AG04450 (cell line): ENCODE measurements around the gene MAPRE3. TPM values are rescaled to one million over a fixed set of nuclear protein-coding genes. Genes with fewer than 3 reads are reported as not detected.

Source experiments
- CTCF ChIA-PET: fragments of 300-600, 350-600 bp; formaldehyde crosslinking; extraction: SDS; loops from one replicate; lab custom pipeline; 2022; ENCODE audit warnings: antibody characterized with exemption, inconsistent platforms; lab: Charles Lee
- POLR2A ChIA-PET: fragments of 350-600 bp; formaldehyde crosslinking; extraction: SDS; loops from one replicate; lab custom pipeline; 2021; ENCODE audit warnings: antibody characterized with exemption, inconsistent platforms; lab: Yijun Ruan, JAX
- DNase-seq: peaks from one replicate; pipeline ENCODE4 v3.0.0-alpha.2; 2011; ENCODE audit warnings: low read depth, low spot score
- H3K27ac ChIP-seq: one replicate; pipeline ENCODE4 v1.5.1; 2012; ENCODE audit warnings: low read depth, low read length, control low read depth
- H3K27me3 ChIP-seq: one replicate; pipeline ENCODE4 v1.6.0; 2012; ENCODE audit warnings: low read length; ENCODE audit not compliant: control insufficient read depth, insufficient read depth
- H3K4me3 ChIP-seq: 2 replicates; pipeline ENCODE4 v1.5.1; 2011; ENCODE audit warnings: mild to moderate bottlenecking, low read depth, low read length, control low read depth
- H3K9me3 ChIP-seq: 2 replicates; pipeline ENCODE4 v1.5.1; 2012; ENCODE audit warnings: low read length; ENCODE audit not compliant: control insufficient read depth, insufficient read depth
- polyA plus RNA-seq: library from polyadenylated mRNA; depleted of rRNA; stranded (reverse); fragments of >200 nt; gene quantifications from 2 replicates; pipeline ENCODE4 v1.2.3, GENCODE V29; 2011
- TF ChIP-seq, protein P1 (sequence below): IDR thresholded peaks from 2 replicates; pipeline ENCODE4 v1.5.1; 2011; ENCODE audit warnings: low read depth, low read length, control low read depth, inconsistent platforms

MAPRE3 gene
- polyA plus RNA-seq, 1 experiment, result 16.8 TPM

DNA sequence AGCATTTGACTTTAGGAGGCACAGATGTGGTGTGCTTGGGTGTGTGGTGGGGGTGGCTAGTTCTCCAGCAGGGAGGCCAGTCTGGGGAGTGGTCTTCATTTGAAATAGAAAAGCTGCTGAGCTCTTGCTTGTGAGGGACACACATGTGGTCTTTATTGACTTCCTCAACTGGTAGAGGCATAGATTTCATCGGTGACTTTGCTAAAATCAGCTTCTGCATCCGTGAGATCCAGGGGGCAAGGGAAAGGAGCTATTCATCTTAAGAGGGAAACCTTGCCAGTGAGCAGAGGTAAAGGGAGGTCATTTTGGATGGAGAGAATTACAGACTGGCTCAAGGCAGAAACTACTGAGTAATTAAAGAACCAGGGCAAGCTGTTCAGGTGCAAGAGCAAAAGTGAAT lies 4.7 kb downstream of the MAPRE3 start:
- POLR2A ChIA-PET, result interaction anchor here (0.6 kb wide), 1 partner anchor 20 kb away, joined by 6 read pairs; no protein-coding TSS in a partner anchor
- no peak overlapping the region for H3K27ac ChIP-seq

DNA sequence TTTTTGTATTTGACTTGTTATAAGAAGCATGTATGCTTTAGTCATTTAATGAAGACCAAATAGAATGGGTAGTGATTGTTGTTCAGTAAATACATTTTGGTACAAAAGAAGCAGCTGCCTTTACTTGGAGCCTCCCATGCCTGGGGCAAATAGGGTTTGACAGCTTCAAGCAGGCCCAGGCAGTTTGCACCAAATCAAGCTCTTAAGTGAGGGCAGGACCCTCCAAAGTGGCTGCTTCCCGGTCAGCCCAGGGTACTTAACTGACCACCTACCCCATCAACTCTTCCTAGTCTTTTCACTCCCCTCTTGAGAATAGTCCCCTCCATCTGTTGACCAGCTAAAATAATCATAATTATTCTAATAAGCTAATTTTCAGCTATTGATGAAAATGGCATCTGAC lies 5.2 kb downstream of the MAPRE3 start:
- Histone ChIP-seq H3K4me3 (no peak overlapping the region), H3K9me3 (no peaks in the 10 kb centered on the region), H3K27me3 (no peaks in the 10 kb centered on the region), H3K27ac (no peak overlapping the region)
- ChIA-PET POLR2A (no interaction called here), CTCF (interaction anchor here (1.1 to 1.9 kb wide), 3 partner anchors 14 to 130 kb away, joined by 3 to 16 read pairs (median 13); no protein-coding TSS in a partner anchor)
- DNase-seq, result no peak
- TF ChIP-seq, protein P1, sequence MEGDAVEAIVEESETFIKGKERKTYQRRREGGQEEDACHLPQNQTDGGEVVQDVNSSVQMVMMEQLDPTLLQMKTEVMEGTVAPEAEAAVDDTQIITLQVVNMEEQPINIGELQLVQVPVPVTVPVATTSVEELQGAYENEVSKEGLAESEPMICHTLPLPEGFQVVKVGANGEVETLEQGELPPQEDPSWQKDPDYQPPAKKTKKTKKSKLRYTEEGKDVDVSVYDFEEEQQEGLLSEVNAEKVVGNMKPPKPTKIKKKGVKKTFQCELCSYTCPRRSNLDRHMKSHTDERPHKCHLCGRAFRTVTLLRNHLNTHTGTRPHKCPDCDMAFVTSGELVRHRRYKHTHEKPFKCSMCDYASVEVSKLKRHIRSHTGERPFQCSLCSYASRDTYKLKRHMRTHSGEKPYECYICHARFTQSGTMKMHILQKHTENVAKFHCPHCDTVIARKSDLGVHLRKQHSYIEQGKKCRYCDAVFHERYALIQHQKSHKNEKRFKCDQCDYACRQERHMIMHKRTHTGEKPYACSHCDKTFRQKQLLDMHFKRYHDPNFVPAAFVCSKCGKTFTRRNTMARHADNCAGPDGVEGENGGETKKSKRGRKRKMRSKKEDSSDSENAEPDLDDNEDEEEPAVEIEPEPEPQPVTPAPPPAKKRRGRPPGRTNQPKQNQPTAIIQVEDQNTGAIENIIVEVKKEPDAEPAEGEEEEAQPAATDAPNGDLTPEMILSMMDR, result no peak

More for the DNA sequence above, 4.7 kb downstream of the MAPRE3 start:
- TF ChIP-seq, protein P1, result no peak
- Histone ChIP-seq H3K27me3 (no peaks in the 10 kb centered on the region), H3K4me3 (no peak overlapping the region), H3K9me3 (no peaks in the 10 kb centered on the region)
- DNase-seq, result no peak
- CTCF ChIA-PET, result interaction anchor here (1.8 to 1.9 kb wide), 2 partner anchors 13 to 41 kb away, joined by 13 to 16 read pairs; no protein-coding TSS in a partner anchor

DNA sequence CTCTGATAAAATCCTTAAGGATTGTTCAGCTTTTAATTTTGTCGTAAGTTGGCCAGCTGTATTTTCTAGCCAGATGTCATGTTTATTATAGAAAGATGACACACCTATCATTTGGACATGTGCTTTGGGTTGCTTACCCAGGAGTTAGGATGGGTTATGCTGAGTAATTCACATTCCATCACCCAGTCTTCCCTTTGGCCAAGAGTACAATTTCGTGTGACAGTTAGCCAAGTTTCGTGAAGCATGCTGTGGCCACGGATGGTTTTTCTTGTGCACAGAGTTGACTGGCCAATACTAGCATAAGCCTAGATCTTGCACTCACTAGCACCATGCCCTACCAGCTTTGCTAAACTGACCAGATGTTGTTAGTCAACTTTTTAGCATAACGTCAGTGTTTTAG lies 5.8 kb downstream of the MAPRE3 start:
- no peak for DNase-seq
- H3K27ac ChIP-seq, result no peak overlapping the region
- TF ChIP-seq, protein P1, result no peak
- H3K4me3 ChIP-seq, result no peak overlapping the region
- CTCF ChIA-PET, result interaction anchor here (1.1 to 1.9 kb wide), 3 partner anchors 14 to 130 kb away, joined by 3 to 16 read pairs (median 13); no protein-coding TSS in a partner anchor
- POLR2A ChIA-PET, result no interaction called here
- H3K27me3 ChIP-seq, result no peaks in the 10 kb centered on the region
- no peaks in the 10 kb centered on the region for H3K9me3 ChIP-seq

DNA sequence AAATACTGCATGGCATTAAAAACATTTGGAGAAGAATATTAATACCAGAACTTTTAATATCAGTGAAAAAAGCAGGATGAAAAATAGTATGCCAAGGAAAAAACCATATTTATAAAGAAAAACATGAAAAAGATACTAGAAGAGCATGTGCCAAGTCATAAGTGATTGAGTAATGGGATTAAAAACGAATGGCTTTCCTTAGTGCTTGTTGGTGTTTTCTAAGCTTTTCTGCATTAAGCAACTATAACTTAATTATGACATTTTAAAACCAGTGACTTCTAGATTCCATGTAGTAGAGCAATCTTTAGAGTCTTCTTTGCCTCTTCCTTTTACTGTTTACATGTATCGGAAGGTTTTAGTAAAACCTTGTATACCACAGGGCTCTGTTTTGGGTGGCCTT lies 6.6 kb downstream of the MAPRE3 start:
- TF ChIP-seq, protein P1, result no peak
- ChIA-PET POLR2A (no interaction called here), CTCF (interaction anchor here (0.7 kb wide), 1 partner anchor 15 kb away, joined by 3 read pairs; no protein-coding TSS in a partner anchor)
- no peak overlapping the region for H3K4me3 ChIP-seq
- H3K27me3 ChIP-seq, result no peaks in the 10 kb centered on the region
- DNase-seq, result no peak
- H3K9me3 ChIP-seq, result no peaks in the 10 kb centered on the region
- no peak overlapping the region for H3K27ac ChIP-seq

DNA sequence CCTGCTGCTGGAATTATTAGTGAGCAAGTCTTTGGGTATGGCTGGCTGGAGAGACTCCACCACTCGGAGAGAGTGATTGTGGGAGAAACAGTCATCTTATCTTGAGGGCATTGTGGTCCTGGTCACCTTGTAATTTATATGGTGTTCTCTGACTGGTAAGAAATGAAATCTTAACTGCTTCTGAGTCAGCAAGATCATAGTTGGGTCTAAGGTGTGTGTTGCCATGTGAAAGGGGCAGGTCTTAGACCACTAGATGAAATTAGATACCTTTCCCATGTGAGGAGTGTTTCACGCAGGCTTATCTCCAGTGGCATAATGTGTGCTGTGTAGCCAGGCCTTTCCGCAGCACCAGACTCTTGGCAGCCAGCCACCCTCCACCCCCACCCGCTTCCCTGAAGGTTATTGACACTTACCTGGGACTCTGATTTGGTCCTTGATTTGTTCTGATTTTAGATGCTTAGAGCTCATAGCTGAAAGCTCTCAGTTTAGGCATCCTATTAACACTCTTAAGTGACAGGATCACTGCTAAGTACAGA lies 7.7 kb downstream of the MAPRE3 start:
- CTCF ChIA-PET, result interaction anchor here (1.0 to 1.1 kb wide), 3 partner anchors 16 to 132 kb away, joined by 3 read pairs; no protein-coding TSS in a partner anchor

More for the DNA sequence above, 7.7 kb downstream of the MAPRE3 start:
- POLR2A ChIA-PET, result no interaction called here
- no peaks in the 10 kb centered on the region for H3K27me3 ChIP-seq
- no peak overlapping the region for H3K4me3 ChIP-seq
- no peaks in the 10 kb centered on the region for H3K9me3 ChIP-seq
- TF ChIP-seq, protein P1, result no peak
- no peak overlapping the region for H3K27ac ChIP-seq
- DNase-seq, result no peak
